Airway epithelial cell (primary cell): Measurements from ENCODE around the gene NUP107. TPM values are rescaled to one million over a fixed set of nuclear protein-coding genes. Genes with fewer than 3 reads are reported as not detected.

Experiments used
- total RNA-seq: library from RNA; depleted of rRNA; stranded (reverse); fragments of >200 nt; gene quantifications from 2 replicates; pipeline ENCODE4 v1.2.3, GENCODE V29; 2015

Gene NUP107
- 45.6 and 59.7 TPM in 2 replicates for total RNA-seq

DNA sequence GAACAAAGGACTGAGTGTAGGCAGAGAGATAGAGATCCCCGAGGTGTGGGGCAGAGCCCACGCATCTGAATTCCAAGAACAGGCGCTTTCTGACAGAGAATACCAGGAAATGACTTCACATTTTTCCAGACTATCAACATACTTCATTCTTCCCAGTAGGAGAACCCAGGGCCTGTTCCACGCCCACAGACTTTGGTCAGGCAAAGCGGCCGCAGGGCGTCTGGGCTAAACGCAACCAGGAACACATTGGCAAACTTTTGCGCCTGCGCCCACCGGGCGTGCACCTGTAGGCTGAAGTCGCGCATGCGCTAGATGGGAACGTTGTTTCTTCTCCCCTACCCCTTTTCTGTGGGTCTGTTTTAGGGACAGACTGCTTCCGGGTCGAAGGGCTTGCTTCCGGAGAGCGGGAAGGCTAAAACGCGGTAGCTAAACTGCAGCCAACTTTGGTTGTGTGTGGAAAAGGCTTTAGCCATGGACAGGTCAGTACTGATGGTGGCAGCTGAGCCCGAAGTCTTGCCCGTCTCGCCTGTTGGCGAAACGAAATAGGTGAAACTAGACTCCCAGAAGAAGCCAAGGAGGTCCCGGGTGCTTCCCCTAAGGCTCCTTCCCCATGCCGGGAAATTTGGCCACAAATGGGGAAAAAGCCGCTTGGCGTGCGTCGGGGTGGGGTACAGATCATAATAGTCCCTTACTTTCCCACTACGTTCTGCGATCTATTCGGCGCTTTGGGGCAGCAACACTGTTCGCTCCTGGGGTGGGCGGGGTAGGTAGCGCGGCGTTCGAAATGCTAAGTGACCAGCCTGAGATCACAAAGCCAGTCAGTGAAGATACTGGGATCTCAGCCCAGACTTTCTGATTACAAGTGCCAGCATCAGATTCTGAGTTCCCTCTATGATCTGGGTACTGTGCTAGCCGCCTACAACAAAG lies at the start of gene NUP107:
Gene NUP107, plus strand, starts transcription at position 384 of the 927 bp plus-strand sequence. Its CDS starts 88 bp downstream, at position 472.

DNA sequence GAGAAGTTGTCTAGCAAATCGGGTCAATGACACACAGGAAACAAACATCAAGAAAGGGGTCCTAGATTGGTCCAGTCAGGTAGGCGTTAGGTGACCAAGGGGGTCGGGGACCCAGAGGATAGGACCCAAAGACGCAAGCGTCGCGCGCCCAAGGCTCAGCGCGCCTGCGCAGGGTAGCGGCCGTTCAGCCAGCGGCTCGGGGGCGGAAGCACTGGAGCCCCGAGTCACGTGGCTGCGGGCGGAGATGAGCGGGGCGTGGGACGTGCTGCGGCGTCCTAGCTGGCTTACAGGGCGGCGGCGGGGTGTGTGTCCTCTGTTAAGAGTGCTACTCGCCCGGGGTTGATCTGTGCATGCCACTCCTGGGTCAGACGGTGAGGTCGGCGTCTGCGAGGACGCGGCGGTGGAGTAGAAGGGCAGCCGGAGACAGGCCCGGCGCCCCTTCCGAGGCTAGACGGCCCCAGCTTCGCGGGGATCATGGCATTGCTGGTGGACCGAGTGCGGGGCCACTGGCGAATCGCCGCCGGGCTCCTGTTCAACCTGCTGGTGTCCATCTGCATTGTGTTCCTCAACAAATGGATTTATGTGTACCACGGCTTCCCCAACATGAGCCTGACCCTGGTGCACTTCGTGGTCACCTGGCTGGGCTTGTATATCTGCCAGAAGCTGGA lies 59.3 kb downstream of the NUP107 start, which contains the start of gene SLC35E3:
Gene SLC35E3, plus strand, starts transcription at position 273 of the 668 bp plus-strand sequence. Its CDS starts 202 bp downstream, at position 475.

Other genes with a start within 250 kb of the NUP107 start
- gene RAP1B, start 76.1 kb upstream of the NUP107 start, total RNA-seq: 89.4 and 107 TPM in 2 replicates
- 1.8 and 5.0 TPM in 2 replicates for gene SLC35E3, start 59.2 kb downstream of the NUP107 start, total RNA-seq
- 127 and 169 TPM in 2 replicates for gene MDM2, start 121.2 kb downstream of the NUP107 start, total RNA-seq
- 12.0 and 16.2 TPM in 2 replicates for gene CPM, start 246.2 kb downstream of the NUP107 start, total RNA-seq